ENCODE data around the gene KCNIP3.
"Not testable (repeated sequence)": the region's sequence is repeated elsewhere in the genome, so short reads cannot be mapped to it uniquely, and the experiment has no call there.

KCNIP3 gene

DNA sequence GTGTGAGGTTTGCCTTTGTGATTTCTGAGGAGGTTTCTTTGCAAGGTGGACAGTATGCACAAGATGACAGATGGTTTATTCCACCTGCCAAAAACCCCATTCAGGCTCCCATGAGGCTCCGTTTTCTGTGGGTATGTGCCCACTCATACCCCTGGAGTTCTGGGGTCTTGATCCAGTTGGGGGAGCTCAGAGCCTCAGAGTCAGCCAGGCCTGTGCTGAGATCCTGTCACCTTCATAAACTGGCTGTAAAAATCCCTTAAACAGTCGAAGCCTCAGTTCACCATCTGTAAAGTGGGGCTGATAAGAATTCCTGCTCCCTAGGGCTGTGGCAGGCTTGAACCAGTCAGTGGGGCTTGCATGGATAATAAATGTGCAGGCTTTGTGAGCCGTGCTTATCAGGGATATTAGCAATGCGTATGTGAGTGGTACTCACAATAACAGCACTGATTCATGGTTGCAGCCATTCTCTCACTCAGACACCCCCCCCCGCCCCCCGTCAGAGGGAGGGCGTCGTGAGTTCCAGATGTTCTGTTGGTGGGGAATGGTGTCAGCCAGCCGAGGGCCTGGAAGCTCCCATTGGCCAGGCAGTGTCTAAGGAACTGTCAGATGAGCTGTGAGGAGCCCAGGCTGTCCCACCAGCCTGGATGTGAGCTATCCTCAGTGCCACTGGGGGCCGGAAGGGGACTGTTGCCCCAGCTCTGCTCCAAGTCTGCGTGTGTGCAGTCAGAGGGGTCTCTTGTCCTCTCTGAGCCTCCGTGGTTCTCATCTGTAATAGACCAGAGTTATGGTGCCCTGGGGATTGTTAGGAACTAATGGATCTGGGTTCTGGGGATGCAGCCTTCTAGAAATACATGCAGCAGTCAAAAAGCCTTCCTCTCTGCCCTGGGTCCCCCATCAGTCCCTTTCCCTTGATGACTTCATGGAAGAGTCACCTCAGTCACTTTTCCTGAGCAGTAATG is 51.7 kb downstream of the KCNIP3 start:
- no peak for DNase-seq (ENCODE audit: low read depth in 2 of 2)

DNA sequence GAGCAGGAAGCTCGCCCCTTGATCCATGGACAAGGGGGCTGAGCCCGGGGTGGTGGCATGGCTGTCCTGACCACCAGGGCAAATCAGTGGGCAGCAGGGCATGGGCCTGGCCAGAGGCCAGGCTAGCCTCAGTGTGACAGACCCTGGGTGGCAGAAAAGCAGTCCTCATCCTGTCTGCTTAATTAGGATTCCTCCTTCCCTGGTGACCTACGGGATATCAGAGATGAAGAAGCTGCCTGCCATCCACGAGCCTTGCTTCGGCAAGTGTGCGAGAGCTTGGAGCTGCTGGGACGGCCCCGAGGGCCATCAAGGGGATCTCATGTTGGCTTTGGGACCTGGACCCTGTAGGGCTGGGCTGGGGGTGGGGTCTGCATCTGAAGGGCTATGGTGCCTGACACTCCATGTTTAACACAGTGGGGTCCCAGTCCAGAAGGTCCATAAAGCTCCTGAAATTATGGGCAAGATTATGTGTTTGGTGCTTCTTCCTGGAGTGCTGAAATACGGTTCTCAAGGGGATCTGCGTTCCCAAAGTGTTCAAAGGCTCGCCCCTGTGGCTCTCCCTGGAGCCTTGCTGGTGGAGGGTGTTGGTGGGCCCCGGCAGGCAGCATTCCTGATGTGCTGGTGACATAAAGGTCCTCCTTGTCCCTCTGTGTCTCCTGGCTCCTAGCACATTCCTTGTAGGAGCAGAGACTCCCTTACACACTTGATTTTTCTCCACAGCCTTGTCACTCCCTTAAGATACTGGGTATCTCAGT is 52.6 kb downstream of the KCNIP3 start:
- DNase-seq (ENCODE audit: low read depth in 2 of 2) = no peak

DNA sequence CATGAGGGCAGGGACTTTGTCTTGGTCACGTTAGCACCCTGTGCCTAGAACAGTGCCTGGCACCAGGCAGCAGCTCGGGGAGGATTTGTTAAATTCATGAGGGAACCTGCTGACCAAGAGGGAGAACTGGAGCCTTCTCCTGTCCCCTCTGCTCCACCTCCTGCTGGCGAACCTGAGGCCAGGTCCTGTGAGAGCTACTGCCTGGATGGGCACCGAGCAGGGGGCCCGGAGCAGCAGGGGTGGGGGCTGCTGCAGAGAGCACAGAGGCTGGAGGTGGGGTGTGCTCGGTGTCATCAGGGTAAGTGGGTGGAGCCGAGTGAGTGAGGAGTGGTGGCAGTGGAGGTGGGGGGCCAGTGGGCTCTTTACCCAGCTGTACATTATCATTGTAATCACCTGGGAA is 53.2 kb downstream of the KCNIP3 start:
- no peak for DNase-seq (ENCODE audit: low read depth in 2 of 2)

DNA sequence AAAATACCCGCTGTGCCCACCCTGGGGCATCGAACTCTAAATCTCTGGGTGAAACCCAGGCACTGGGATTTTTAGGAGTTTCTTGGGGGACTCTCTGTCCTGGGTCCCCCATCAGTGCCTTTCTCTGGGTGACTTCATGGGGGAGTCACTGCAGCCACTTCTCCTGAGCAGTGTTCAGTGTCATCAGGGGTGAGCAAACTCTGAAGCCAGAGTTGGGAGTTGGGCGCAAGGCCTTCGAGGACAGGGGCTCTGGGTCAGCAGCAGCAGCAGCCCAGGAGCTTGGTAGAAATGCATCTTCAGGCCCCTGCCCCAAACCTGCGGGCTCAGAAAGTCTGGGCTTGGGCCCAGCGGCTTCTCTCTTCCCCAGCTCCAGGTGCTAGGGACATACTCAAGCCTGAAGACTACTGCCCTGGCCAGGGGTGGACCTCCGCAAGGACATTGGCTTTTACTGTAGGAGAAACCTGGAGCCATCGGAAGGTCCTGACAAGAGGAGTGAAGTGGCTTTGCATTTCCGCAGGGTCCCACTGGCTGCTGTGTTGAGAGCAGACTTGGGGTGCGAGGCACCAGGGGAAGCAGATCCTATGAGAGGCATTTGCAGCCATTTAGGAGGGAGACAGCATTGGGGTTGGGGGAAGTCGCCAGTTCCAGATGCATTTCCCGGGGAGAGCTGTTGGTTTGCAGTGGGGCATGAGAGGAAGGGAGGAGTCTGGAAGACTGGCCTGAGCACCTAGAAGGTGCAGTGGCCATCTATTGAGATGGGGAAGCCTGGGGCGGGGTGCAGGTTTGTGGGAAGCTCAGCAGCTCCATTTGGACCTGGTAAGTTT is 53.8 kb downstream of the KCNIP3 start:
- DNase-seq (ENCODE audit: low read depth in 2 of 2) = no peak

DNA sequence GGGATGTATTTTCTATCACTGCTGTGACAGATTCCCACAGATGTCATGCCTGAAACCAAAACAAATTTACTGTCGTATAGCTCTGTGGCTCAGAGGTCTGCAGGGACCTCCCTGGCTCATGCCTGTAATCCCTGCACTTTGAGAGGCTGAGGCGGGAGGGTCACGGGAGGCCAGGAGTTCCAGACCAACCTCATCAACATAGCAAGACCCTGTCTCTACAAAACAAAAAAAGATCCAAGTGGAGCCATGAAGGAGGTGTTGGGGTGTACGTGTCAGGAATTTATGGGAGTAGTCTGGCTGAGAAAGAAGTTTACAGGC is 54.4 kb downstream of the KCNIP3 start:
- no peak for DNase-seq (ENCODE audit: low read depth in 2 of 2)

DNA sequence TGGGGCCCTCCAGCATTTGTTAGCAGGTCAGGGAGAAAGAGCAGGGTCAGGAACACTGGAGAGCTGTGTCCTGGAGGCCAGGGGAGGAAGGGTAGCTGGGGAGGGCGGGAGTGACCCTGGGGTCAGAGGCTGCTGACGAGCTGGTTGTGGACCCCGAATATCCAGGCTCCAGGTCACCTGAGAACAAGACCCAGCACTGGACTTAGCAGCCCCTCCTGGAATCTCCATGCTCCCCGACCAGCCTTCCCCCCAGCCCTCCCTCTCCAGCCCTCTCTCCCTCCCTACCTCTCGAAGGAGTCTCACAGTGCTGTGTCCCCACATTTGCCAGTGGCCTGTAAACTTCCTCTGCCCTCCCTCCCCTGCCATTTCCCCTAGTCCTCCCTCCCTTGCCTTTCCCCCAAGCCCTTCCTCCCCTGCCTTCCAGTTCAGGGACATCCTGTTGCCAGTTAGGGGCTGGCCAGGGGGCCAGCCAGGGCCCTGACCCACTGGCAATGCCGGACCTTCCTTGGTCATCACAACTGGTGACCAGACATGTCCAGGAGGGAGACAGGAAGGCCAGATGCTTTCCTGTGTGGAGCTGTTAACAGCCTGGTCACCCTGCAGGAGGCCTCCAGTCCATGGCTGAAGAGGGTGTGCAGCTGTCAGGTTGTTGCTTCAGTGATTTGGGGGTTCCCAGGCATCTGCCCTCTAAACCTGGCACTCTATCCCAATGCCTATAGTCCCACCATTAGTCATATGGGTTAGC is 55.3 kb downstream of the KCNIP3 start:
- no peak for DNase-seq (ENCODE audit: low read depth in 2 of 2)

DNA sequence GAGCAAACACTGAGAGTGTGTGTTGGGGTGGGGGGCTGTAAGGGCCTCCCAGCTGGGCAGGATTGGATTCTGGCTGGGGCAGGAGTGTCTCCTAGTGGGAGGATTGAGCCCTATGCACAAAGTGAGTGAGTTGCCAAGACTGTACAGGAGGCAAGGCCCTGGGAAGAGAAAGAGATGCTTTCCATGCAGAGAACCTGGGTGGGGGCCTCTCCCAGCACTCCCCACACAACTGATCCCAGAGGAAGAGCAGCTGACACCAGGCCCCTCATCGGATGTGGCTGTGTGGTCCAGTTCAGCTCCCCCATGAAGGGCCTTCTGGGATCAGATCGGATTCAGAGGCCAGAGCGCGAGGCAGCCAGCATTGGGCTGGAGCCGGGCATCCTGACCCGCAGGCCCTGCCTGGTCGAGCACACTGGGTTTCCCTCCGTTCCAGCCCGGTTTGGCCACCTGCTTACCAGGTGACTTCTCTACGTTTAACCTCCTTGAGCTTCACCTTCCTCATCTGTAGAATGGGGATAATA is 56.0 kb downstream of the KCNIP3 start:
- DNase-seq (ENCODE audit: low read depth in 2 of 2) = no peak

DNA sequence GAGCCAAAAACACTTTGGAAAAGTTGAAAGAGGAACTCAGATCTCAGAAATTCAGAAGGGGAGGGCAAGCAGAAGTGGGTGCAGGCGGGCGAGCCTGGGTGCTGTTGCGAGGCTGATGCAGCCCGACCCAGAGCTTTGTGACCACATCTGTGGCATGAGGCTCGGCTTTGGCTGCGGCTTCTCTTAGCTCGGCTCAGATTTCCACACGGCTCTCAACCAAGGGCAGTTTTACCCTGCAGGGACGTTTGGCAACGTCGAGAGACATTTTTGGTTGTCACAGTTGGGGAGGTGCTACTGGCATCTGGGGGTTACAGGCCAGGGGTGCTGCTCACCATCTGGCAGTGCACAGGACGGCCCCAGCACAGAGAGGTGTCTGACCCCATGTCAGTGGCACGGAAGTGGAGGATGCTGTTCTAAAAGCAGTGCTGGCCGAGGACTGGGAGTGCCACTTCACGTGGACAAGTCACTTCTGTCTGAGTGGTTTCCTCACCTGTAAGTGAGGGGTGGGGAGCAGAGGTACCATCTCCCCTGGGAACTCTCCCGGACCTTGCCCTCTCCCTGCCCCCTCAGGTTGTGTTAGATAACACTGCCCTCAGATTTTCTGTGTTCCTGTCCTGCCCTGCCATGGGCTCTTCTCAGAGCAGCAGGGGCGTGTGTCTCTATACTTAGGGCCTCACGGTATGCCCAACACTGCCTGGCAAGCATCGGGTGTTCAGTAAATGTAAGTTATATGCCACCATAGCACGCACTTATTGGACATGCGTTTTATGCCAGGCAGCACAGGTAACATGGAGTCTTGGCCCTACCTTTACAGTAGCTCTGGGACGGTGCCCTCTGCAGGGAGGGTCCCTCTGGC is 56.7 kb downstream of the KCNIP3 start:
- no peak for DNase-seq (ENCODE audit: low read depth in 2 of 2)

DNA sequence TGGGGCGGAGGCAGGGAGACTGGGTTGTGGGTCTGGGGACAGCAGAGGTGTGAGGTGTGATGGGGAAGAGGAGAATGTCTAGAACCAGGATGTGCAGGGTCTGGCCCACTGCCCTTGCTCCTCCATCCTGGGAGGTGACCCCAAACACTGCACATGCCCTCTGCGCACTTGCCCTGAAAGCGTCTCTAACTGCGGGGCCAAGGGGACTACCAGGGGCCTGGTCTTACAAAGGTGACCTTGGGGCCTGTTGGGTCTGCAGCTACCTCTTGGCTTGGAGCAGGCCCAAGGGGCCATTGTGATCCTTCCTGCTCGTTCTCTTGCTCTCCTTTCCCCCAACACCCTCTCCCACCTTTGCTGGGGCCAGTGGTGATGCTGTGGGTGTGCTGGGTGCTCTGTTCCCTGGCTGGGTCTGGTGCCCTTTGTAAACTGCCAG is 57.3 kb downstream of the KCNIP3 start:
- DNase-seq (ENCODE audit: low read depth in 2 of 2) = no peak

DNA sequence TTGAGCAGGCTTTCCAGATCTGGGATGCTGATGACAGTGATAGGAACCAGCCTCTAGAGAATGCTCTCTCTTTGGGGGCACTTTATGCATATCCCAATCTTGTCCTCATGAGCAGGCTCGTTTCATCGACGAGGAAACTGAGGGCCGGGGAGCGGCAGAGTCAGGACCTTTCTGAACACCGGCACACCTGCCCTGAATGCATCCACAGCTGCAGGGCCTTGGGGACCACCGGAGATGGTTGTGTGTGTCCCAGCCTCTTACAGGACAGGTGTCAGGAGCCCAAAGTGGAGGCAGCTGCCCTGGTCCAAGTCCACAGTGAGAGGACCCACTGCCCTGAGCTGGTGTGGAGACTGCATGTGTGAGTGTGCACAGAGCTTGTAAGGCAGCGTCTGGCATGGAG is 57.8 kb downstream of the KCNIP3 start:
- no peak for DNase-seq (ENCODE audit: low read depth in 2 of 2)

DNA sequence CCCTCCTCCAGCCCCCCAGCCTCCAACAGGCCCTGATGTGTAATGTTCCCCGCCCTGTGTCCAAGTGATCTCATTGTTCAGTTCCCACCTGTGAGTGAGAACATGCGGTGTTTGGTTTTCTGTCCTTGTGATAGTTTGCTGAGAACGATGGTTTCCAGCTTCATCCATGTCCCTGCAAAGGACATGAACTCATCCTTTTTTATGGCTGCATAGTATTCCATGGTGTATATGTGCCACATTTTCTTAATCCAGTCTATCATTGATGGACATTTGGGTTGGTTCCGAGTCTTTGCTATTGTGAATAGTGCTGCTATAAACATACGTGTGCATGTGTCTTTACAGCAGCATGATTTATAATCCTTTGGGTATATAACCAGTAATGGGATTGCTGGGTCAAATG is 58.3 kb downstream of the KCNIP3 start:
- DNase-seq (ENCODE audit: low read depth in 2 of 2) = not testable (repeated sequence)

DNA sequence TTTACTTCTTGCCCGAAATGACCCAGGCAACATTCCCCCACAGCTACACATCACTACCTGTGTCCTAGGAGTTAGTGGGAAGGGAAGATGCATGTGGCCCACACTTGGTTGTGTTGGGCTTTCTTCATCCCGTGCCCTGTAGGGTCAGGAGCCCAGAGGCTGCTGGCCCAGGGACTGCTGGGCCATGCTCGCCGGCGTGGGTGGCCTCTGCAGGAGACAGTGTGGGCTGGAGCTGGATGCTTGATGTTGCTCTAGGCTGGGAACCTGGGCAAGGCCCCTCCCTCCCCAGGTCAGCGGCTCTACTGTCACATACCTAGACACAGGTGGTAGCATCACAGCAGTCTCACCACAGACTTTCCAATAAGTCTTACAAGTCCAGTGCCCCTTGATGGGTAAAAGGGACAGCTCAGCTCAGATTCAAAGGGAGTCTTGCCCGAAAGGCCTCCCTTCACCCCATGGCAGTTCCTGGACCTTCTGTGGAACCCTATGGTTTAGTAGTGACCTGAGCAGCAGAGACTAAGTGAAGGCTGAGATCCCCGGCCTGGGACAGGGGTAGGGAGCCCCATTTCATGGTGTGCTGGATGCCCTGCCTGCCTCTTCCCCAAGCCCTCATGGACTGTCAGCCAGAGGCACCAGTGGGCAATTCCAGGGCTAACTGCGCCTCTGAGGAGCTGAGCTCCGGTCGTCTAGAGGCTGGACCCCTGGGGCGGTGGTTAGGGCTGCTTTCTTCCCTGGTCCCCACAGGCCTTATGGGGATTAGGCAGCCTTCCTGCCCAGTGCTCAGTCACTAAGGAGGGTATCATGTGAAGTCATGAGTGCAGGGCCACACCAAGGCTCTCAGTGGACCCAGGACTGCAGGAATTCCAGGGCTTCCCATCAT is 59.9 kb downstream of the KCNIP3 start:
- DNase-seq (ENCODE audit: low read depth in 2 of 2) = no peak

DNA sequence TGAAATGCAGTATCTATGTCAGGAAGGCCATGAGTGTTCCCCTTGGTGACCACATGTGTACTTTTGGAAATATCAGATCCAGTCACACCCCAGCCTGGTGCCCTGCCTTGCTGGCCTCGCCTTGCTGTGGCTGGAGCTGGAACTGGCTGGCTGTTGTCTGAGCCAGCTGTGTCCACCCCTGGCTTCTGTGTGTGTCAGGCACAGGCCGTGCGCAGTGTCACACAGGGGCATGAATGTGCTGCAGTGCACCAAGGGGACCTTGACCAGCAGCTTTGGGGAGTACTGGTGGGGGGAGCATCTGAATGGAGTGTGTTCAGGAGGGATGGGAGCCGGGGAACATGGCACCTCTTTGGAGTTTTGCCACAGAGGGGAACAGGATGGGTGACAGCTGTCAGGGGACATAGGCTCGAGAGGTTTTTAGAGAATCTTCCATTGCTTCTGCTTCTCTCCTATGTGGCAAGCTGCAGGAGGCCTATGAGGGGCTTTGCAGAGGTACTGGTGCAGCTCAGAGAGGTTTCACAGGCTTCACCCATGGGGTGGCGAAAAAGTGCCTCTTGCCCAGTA is 60.7 kb downstream of the KCNIP3 start:
- no peak for DNase-seq (ENCODE audit: low read depth in 2 of 2)

DNA sequence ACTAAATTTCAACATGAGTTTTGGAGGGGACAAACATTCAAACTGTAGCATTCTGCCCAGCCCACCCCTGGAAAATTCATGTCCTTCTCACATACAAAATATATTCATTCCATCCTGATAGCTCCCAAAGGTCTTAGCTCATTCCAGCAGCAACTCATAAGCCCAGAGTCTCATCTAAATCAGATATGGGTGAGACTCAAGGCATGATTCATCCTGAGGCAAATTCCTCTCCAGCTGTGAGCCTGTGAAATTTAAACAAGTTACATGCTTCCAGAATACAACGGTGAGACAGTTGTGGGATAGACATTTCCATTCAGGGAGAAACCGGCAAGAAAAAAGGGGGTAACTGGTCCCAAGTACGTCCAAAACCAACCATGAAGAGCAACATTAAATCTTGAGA is 61.9 kb downstream of the KCNIP3 start:
- DNase-seq (ENCODE audit: low read depth in 2 of 2) = no peak

DNA sequence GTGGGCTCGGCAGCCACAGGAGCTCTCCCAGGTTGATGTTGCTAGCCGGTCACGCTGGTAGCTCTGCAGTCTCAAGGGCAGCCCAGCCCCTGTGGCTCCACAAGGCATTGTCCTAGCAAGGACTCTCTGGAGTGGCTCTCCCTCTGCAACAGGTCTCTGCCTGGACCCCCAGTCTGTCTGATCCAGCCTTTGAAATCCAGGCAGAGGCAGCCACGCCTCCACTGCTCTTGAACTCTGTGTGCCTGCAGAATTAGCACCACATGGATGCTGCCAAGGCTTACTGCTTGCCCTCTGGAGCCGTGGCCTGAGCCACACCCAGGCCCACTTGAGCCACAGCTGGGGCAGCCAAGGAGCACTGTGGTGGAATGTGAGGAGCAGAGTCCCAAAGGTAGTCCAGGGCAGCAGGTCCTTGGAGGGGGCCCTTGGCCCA is 62.4 kb downstream of the KCNIP3 start:
- DNase-seq (ENCODE audit: low read depth in 2 of 2) = no peak

DNA sequence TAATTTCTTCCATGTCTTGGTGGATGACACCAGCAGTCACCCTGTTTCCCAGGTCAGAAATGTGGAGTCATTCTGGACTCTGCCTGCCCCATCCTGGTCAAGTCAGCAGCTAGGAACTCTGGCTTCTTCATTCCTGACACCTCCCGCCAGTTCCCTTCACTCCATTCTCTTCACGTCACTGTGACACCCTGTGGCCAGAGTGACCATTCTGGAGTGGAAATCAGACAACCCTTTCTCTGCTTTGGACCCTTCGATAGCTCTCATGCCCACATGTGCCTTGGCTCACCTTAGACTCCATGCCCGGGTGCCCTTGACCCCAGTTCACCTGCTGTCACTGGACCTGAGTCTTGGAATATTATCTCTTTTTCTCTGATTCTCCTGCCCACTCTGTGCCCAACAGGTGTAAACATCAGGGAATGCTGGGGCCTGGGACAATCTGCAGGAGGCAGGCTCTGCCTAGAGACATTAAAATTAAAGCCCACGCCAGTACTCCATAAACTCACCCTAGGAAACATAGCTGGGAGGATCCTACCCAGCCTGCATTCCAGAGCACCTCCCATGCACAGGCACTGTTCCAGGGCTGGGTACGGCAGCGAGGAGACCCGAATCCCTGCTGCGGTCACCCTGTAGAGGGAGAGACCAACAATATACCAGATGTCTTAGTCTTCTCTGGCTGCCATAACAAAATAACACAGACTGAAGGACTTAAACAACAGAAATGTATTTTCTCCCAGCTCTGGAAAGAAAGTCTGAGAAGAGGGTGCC is 64.3 kb downstream of the KCNIP3 start:
- no peak for DNase-seq (ENCODE audit: low read depth in 2 of 2)

DNA sequence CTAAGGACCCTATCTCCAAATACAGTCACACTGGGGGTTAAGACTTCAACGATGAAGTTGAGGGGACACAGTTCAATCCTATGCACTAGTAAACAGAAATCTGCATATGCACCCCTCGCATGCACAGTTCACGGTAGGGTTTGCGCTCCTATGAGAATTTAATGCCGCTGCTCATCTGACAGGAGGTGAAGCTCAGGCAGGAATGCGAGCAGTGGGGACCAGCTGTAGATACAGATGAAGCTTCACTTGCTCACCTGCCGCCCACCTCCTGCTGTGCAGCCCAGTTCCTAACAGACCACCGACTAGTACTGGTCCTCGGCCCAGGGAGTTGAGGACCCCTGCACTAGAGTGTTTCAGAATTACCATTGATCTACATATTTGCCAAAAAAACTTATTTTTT is 65.3 kb downstream of the KCNIP3 start:
- DNase-seq (ENCODE audit: low read depth in 2 of 2) = no peak

DNA sequence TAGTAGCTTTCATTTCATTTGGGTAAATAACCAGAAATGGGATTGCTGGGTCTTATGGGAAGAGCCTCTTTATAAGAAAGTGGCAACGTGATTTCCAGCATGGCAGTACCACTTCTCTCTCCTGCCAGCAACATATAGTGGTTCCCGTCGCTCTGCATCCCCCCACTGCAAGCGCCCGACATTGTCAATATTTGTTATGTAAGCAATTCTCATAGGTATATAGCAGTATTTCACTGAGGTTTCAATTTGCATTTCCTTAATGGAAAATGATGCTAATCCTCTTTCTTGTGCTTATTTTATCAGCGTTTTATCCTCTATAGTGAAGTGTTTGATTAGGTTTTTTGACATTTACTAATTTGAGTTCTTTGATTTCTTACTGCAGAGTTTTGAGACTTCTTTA is 69.4 kb downstream of the KCNIP3 start:
- DNase-seq (ENCODE audit: low read depth in 2 of 2) = no peak
